Colonic mucosa (tissue), 4 donors: ENCODE data around the gene DIO3. TPM values are rescaled to one million over a fixed set of nuclear protein-coding genes. Genes with fewer than 3 reads are reported as not detected.

Source experiments
- DNase-seq: peaks from one replicate; pipeline ENCODE4 v3.0.0-alpha.2; 2020
- H3K27ac ChIP-seq: fragments of 200-600 bp; one replicate; pipeline ENCODE4 v1.8.0; 2021
- H3K27me3 ChIP-seq: fragments of 200-600 bp; one replicate; pipeline ENCODE4 v1.8.0; 2021
- H3K36me3 ChIP-seq: fragments of 200-600 bp; one replicate; pipeline ENCODE4 v1.8.0; 2021
- H3K4me1 ChIP-seq: fragments of 200-600 bp; one replicate; pipeline ENCODE4 v1.8.0; 2021; ENCODE audit warnings: mild to moderate bottlenecking
- H3K4me3 ChIP-seq: fragments of 200-600 bp; one replicate; pipeline ENCODE4 v1.8.0; 2021
- H3K9ac ChIP-seq, 2 donors: one replicate each; pipeline ENCODE4 v1.7.0; 2013; ENCODE audit warnings: control low read depth in 2 of 2, low read depth in 2 of 2, low read length in 2 of 2
- H3K9me3 ChIP-seq: fragments of 200-600 bp; one replicate; pipeline ENCODE4 v1.8.0; 2021
- CTCF ChIP-seq: fragments of 200-600 bp; IDR thresholded peaks from one replicate; pipeline ENCODE4 v1.8.0; 2022; ENCODE audit warnings: antibody characterized with exemption, mild to moderate bottlenecking
- intact Hi-C: fragments of 100-400 bp; cut with DNase I; formaldehyde crosslinking; loops from one replicate; pipeline ENCODE4 v1.14.1; 2022
- total RNA-seq, 2 donors: library from RNA; stranded (reverse); fragmentation: NEBNext Ultra II Directional in 1 of 2; extraction: Animal tissue kit (Norgen Biotek cat#: 25700) in 1 of 2; gene quantifications; one replicate each; pipeline ENCODE4 v1.2.1, GENCODE V29; 2021
- donor health status: healthy.
- donor health status: DM: no; HTN: no; CAD: no.
- donor health status: DM: no; HTN: no; CAD: no.

DIO3 gene
- total RNA-seq, 2 donors from 2014 or later = 0.16 to 0.35 TPM

GRCh38 chr14:101583006-101583714 lies 21.9 kb downstream of the DIO3 start:
- DNase-seq = no peak
- Histone ChIP-seq H3K27ac (no peak overlapping the region), H3K4me3 (no peak overlapping the region), H3K27me3 (no peaks in the 10 kb centered on the region), H3K9me3 (no peaks in the 10 kb centered on the region), H3K36me3 (no peaks in the 10 kb centered on the region), H3K4me1 (no peaks in the 10 kb centered on the region), H3K9ac (no peak overlapping the region)
- intact Hi-C loops = no loop called here
- no peak for TF ChIP-seq CTCF

- H3K4me1 ChIP-seq = no peaks in the 10 kb centered on the region
- no peak for TF ChIP-seq CTCF
- H3K9me3 ChIP-seq = no peaks in the 10 kb centered on the region
- H3K27me3 ChIP-seq = no peaks in the 10 kb centered on the region
- H3K36me3 ChIP-seq = no peaks in the 10 kb centered on the region
- H3K27ac ChIP-seq = no peak overlapping the region
- H3K4me3 ChIP-seq = no peak overlapping the region
- no peak overlapping the region for H3K9ac ChIP-seq
- intact Hi-C loops = no loop called here
- no peak for DNase-seq
Observed at GRCh38 chr14:101583715-101584054, 22.4 kb downstream of the DIO3 start.

GRCh38 chr14:101584055-101584859 lies 23.0 kb downstream of the DIO3 start:
- Histone ChIP-seq H3K27me3 (no peaks in the 10 kb centered on the region), H3K9me3 (no peaks in the 10 kb centered on the region), H3K4me3 (no peak overlapping the region), H3K4me1 (no peaks in the 10 kb centered on the region), H3K36me3 (no peaks in the 10 kb centered on the region), H3K27ac (no peak overlapping the region), H3K9ac (no peak overlapping the region)
- no peak for DNase-seq
- intact Hi-C loops = no loop called here
- TF ChIP-seq CTCF = no peak

GRCh38 chr14:101585211-101585610 lies 23.9 kb downstream of the DIO3 start:
- no peaks in the 10 kb centered on the region for H3K27me3 ChIP-seq
- no peaks in the 10 kb centered on the region for H3K36me3 ChIP-seq
- no peaks in the 10 kb centered on the region for H3K9me3 ChIP-seq
- no peak for TF ChIP-seq CTCF
- no peaks in the 10 kb centered on the region for H3K4me1 ChIP-seq
- intact Hi-C loops = no loop called here
- DNase-seq = no peak
- no peak overlapping the region for H3K27ac ChIP-seq
- H3K9ac ChIP-seq = no peak overlapping the region
- no peak overlapping the region for H3K4me3 ChIP-seq

GRCh38 chr14:101586531-101587430 lies 25.5 kb downstream of the DIO3 start:
- no peak for DNase-seq

More at GRCh38 chr14:101586531-101587430, 25.5 kb downstream of the DIO3 start:
- H3K4me1 ChIP-seq = no peaks in the 10 kb centered on the region
- H3K27me3 ChIP-seq = no peaks in the 10 kb centered on the region
- H3K9me3 ChIP-seq = no peaks in the 10 kb centered on the region
- H3K27ac ChIP-seq = no peak overlapping the region
- intact Hi-C loops = no loop called here
- H3K9ac ChIP-seq = no peak overlapping the region
- H3K36me3 ChIP-seq = no peaks in the 10 kb centered on the region
- H3K4me3 ChIP-seq = no peak overlapping the region
- no peak for TF ChIP-seq CTCF
